ENCODE data around the gene C19orf53.
A peak's percentile ranks its signal among the peaks of the same experiment; 100 is the strongest.
"Not testable (repeated sequence)": the region's sequence is repeated elsewhere in the genome, so short reads cannot be mapped to it uniquely, and the experiment has no call there.

Gene C19orf53

DNA sequence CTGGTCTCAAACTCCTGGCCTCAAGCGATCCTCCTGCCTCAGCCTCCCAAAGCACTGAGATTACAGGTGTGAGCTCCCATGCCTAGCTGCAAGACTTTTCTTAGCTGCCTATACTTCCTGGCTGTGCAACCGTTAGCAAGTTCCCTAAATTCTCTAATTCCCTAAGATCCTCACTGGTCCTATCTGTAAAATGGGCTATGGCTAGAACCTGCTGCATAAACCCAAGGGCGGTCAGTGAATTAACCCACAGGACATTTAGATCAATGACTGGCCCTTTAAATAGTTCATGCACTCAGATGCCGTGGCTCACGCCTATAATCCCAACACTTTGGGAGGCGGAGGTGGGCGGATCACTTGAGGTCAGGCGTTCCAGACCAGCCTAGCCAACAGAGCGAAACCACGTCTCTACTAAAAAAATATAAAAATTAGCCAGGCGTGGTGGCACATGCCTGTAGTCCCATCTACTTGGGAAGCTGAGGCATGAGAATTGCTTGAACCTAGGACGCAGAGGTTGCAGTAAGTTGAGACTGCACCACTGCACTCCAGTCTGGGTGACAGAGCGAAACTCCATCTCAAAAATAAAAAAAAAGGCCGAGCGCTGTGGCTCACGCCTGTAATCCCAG lies 4.1 kb upstream of the C19orf53 start:
- no peak overlapping the region for H3K4me3 ChIP-seq (ENCODE audit: low read length)
- no peak for DNase-seq (ENCODE audit: low read depth)
- TF ChIP-seq, protein P1, sequence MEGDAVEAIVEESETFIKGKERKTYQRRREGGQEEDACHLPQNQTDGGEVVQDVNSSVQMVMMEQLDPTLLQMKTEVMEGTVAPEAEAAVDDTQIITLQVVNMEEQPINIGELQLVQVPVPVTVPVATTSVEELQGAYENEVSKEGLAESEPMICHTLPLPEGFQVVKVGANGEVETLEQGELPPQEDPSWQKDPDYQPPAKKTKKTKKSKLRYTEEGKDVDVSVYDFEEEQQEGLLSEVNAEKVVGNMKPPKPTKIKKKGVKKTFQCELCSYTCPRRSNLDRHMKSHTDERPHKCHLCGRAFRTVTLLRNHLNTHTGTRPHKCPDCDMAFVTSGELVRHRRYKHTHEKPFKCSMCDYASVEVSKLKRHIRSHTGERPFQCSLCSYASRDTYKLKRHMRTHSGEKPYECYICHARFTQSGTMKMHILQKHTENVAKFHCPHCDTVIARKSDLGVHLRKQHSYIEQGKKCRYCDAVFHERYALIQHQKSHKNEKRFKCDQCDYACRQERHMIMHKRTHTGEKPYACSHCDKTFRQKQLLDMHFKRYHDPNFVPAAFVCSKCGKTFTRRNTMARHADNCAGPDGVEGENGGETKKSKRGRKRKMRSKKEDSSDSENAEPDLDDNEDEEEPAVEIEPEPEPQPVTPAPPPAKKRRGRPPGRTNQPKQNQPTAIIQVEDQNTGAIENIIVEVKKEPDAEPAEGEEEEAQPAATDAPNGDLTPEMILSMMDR (conservative IDR thresholded peaks at IDR 0.05; ENCODE audit: low read length), result no peak

DNA sequence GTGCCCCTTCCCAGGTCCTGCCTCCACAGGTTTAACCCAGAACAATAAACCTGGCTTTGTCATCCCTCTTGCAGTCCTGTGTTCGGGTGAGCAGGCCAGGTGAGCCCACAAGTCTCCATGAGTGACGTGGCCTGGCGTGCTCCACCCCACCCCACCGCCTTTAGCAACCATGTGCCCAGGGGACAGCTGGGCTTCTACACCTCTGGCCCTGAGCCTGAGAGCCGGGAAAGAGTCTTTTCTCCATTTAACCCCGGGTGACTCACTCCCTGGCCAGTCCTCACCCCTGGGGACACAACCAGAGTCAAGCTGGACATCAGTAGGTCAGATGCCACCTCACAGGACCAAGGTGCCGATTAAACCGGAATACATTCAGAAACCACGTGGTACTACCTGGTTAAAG lies 4.1 kb downstream of the C19orf53 start:
- no peak overlapping the region for H3K4me3 ChIP-seq (ENCODE audit: low read length)
- TF ChIP-seq, protein P1 (conservative IDR thresholded peaks at IDR 0.05; ENCODE audit: low read length), result no peak
- no peak for DNase-seq (ENCODE audit: low read depth)

DNA sequence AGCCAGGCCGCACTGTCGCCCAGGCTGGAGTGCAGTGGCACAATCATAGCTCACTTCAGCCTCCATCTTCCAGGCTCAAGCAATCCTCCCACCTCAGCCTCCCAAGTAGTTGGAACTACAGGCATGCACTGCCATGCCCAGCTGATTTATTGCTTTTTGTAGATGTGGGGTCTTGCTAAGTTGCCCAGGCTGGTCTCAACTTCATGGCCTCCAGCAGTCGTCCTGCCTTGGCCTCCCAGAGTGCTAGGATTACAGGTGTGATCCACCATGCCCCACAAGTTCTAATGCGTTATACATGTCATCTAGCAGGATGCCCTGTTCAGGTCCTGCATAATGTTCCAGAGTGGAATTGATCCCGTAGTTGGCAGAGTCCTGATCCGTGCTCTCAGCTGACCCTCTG lies 4.6 kb downstream of the C19orf53 start:
- no peak overlapping the region for H3K4me3 ChIP-seq (ENCODE audit: low read length)
- no peak for DNase-seq (ENCODE audit: low read depth)
- TF ChIP-seq, protein P1 (conservative IDR thresholded peaks at IDR 0.05; ENCODE audit: low read length), result no peak

DNA sequence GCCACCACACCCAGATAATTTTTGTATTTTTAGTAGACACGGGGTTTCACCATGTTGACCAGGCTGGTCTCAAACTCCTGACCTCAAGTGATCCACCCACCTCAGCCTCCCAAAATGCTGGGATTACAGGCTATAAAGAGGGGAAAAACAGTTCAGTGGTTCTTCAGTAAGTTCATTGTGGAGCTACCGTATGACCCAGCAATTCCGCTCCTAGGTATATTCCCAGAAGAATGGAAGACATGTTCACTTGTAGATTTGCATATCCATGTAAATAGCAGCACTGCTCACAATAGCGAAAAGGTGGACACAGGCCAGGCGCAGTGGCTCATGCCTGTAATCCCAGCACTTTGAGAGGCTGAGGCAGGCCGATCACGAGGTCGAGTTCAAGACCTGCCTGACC lies 5.5 kb downstream of the C19orf53 start:
- not testable (repeated sequence) for H3K4me3 ChIP-seq (ENCODE audit: low read length)

DNA sequence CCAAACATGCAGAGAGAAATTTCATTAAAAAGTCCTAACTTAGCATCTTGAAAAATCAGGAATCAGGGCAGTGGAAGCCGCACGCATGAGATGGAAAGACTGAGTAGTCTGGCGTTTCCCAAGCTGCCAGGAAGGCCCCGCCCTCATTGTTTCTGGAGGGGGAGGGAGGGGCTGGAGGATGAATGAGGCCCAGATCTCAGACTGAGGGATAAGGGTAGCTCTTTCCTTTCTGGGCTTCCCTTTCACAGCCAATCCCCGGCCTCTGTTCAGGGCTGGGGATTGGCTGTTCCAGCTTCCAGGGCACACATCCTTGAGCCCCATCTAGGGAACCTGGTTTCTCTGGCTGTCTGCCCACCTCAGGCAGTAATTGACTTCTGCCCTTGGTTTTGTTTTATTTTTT lies 7.3 kb downstream of the C19orf53 start:
- TF ChIP-seq, protein P1 (conservative IDR thresholded peaks at IDR 0.05; ENCODE audit: low read length), result no peak
- H3K4me3 ChIP-seq (ENCODE audit: low read length), result no peak overlapping the region
- DNase-seq (ENCODE audit: low read depth), result peak; percentile 89

More for the DNA sequence above, 5.5 kb downstream of the C19orf53 start:
- not testable (repeated sequence) for DNase-seq (ENCODE audit: low read depth)

DNA sequence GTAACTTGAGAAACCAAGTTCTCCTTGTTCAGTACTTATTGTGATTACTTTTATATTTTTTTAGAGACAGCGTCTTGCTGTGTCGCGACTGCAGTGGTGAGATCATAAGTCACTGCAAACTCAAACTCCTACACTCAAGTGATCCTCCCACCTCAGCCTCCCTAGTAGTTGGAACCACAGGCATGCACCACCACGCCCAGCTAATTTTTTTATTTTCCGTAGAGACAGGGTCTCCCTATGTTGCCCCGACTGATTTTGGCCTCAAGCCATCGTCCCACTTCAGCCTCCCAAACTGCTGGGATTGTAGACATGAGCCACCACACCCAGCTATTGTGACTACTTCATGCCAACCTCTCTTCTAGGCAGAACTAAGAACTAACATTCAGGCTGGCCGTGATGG lies 8.3 kb downstream of the C19orf53 start:
- no peak for DNase-seq (ENCODE audit: low read depth)
- TF ChIP-seq, protein P1 (conservative IDR thresholded peaks at IDR 0.05; ENCODE audit: low read length), result no peak
- H3K4me3 ChIP-seq (ENCODE audit: low read length), result no peak overlapping the region

DNA sequence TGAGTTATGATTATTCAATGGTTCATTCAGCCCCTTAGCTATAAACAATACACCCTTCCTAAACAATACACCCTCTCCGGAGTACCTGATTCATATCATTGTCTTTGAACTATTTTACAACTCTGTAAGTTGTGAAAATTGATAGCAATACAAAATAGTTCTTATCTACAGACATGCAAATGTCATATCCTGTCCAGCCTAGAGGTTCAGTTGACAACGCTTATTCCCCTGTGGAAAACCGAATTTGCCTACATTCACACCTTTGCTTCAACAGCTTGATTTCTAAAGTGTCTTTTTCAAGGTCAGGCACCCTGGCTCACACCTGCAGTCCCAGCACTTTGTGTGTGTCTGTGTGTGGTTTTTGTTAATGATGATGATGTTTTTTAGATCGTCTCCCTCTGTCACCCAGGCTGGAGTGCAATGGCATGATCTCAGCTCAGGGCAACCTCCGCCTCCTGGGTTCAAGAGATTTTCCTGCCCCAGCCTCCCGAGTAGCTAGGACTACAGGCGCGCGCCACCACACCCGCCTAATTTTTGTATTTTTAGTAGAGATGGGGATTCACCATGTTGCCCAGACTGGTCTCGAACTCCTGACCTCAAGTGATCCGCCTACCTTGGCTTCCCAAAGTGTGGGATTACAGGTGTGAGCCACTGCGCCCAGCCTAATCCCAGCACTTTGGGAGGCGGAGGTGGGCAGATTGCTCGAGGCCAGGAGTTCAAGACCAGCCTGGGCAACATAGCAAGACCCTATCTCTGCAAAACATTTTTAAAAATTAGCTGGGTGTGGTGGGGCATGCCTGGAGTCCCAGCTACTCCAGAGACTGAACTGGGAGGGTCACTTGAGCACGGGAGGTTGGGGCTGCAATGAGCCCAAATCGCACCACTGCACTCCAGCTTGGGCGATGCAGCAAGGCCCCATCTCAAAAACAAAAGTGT lies 9.6 kb downstream of the C19orf53 start:
- TF ChIP-seq, protein P1 (conservative IDR thresholded peaks at IDR 0.05; ENCODE audit: low read length), result no peak
- H3K4me3 ChIP-seq (ENCODE audit: low read length), result no peak overlapping the region
- no peak for DNase-seq (ENCODE audit: low read depth)

Data from AG10803 (cell line).